Loucy (cell line): ENCODE measurements around the gene FEN1.

ENCODE experiments used
- H2AFZ ChIP-seq: fragments of 200-600 bp; sonication (generic); 2 replicates; pipeline ENCODE4 v1.6.0; 2016; ENCODE audit warnings: antibody characterized with exemption, mild to moderate bottlenecking, low read length, moderate library complexity
- H3F3A ChIP-seq: fragments of 200-600 bp; 2 replicates; pipeline ENCODE4 v1.6.0; 2016; ENCODE audit warnings: antibody characterized with exemption, low read depth, mild to moderate bottlenecking
- H3K27me3 ChIP-seq: fragments of 200-600 bp; sonication (generic); 2 replicates; pipeline ENCODE4 v1.6.1; 2014; ENCODE audit warnings: low read length, mild to moderate bottlenecking; ENCODE audit not compliant: insufficient read depth, poor library complexity, severe bottlenecking
- H3K36me3 ChIP-seq: fragments of 200-600 bp; sonication (generic); 2 replicates; pipeline ENCODE4 v1.6.1; 2016; ENCODE audit warnings: low read length; ENCODE audit not compliant: insufficient read depth
- H3K4me1 ChIP-seq: fragments of 200-600 bp; sonication (generic); 2 replicates; pipeline ENCODE4 v1.5.1; 2014; ENCODE audit warnings: low read length, mild to moderate bottlenecking; ENCODE audit not compliant: insufficient read depth, poor library complexity, severe bottlenecking
- H3K4me2 ChIP-seq: fragments of 200-600 bp; sonication (generic); 2 replicates; pipeline ENCODE4 v1.6.0; 2014; ENCODE audit warnings: antibody characterized with exemption, low read length, low read depth, mild to moderate bottlenecking; ENCODE audit not compliant: poor library complexity, severe bottlenecking
- H3K4me3 ChIP-seq: fragments of 200-600 bp; sonication (generic); 2 replicates; pipeline ENCODE4 v1.5.1; 2014; ENCODE audit warnings: low read length, mild to moderate bottlenecking, mixed read lengths; ENCODE audit not compliant: poor library complexity, severe bottlenecking
- H3K79me2 ChIP-seq: fragments of 200-600 bp; sonication (generic); 2 replicates; pipeline ENCODE4 v1.6.1; 2014; ENCODE audit warnings: low read length; ENCODE audit not compliant: insufficient read depth
- H3K9ac ChIP-seq: fragments of 200-600 bp; sonication (generic); 2 replicates; pipeline ENCODE4 v1.6.0; 2014; ENCODE audit warnings: mild to moderate bottlenecking, low read depth, low read length, moderate library complexity; ENCODE audit not compliant: poor library complexity, severe bottlenecking
- H3K9me2 ChIP-seq: fragments of 200-600 bp; sonication (generic); replicated peaks from 2 replicates; pipeline ENCODE4 v1.6.1; 2016; ENCODE audit warnings: low read depth, low read length, mixed read lengths
- H3K9me3 ChIP-seq: fragments of 200-600 bp; sonication (generic); 2 replicates; pipeline ENCODE4 v1.6.1; 2014; ENCODE audit warnings: mild to moderate bottlenecking, antibody characterized with exemption, low read length, low read depth; ENCODE audit not compliant: insufficient read depth
- H4K20me1 ChIP-seq: fragments of 200-600 bp; sonication (generic); 2 replicates; pipeline ENCODE4 v1.6.0; 2014; ENCODE audit warnings: antibody characterized with exemption, low read length, mild to moderate bottlenecking; ENCODE audit not compliant: insufficient read depth, poor library complexity, severe bottlenecking
- CTCF ChIP-seq: fragments of 200-600 bp; sonication (generic); conservative IDR thresholded peaks from 2 replicates; pipeline ENCODE4 v1.5.1; 2014; ENCODE audit warnings: mild to moderate bottlenecking, antibody characterized with exemption, low read length
- EZH2phosphoT487 ChIP-seq: fragments of 200-600 bp; IDR thresholded peaks from 2 replicates; pipeline ENCODE4 v1.6.1; 2018; ENCODE audit warnings: antibody characterized with exemption, mild to moderate bottlenecking, moderate library complexity, borderline replicate concordance

FEN1 gene

DNA sequence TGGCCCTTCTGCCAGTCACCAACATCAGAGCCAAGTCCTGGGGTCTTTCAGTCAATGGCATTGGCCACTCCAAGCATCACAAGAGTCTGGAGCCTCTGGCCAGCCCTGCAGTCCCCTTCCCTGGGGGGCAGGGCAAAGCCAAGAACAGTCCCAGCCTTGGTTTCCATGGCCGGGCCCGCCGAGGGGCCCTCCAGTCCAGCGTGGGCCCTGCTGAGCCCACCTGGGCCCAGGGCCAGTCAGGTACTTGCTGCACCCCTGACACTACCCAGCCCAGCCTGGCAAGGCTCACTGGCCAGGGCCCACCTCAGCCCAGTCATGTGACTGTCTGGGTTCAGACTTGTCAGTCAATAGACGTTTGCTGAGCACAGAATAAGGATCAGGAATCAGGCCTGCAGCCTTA lies 11.1 kb upstream of the FEN1 start:
- no peak for TF ChIP-seq EZH2phosphoT487
- TF ChIP-seq CTCF: no peak
- H2AFZ ChIP-seq: no peak overlapping the region
- H3K79me2 ChIP-seq: no peaks in the 10 kb centered on the region
- H3K9ac ChIP-seq: no peak overlapping the region
- H4K20me1 ChIP-seq: no peaks in the 10 kb centered on the region
- H3K4me2 ChIP-seq: no peak overlapping the region
- H3K4me3 ChIP-seq: no peak overlapping the region
- H3K27me3 ChIP-seq: no peaks in the 10 kb centered on the region
- H3K36me3 ChIP-seq: no peaks in the 10 kb centered on the region; the same call in 1 of the 2 replicates
- no peaks in the 10 kb centered on the region for H3K9me3 ChIP-seq
- no peaks in the 10 kb centered on the region for H3K9me2 ChIP-seq
- no peaks in the 10 kb centered on the region for H3K4me1 ChIP-seq
- H3F3A ChIP-seq: no peaks in the 10 kb centered on the region

DNA sequence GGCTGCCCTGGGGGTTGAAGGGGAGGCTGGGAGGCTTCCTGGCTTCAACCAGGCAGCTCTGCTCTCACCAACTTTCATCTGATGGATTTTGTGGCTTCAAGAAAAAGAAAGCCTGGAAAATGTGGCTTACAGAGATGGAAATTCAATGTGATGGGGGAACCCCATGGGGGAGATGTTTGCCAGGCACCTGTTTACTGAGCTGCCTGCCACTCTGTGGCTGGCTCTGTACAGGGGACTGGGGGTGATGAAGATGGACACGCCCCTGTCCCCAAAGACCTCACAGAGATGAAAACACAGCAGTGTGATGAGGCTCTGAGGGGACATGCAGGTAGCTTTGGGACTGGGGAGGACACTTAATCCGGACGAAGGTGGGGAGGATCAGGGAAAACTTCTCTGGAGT lies 10.4 kb upstream of the FEN1 start:
- no peaks in the 10 kb centered on the region for H3K79me2 ChIP-seq
- H3K4me3 ChIP-seq: no peak overlapping the region
- H2AFZ ChIP-seq: no peak overlapping the region
- H3K36me3 ChIP-seq: peaks cover 5% of the 10 kb centered on the region; the same call in 1 of the 2 replicates
- TF ChIP-seq CTCF (no peak), EZH2phosphoT487 (no peak)
- no peaks in the 10 kb centered on the region for H3K9me2 ChIP-seq
- peaks cover under 1% of the 10 kb centered on the region for H4K20me1 ChIP-seq
- H3K9ac ChIP-seq: no peak overlapping the region
- no peaks in the 10 kb centered on the region for H3K27me3 ChIP-seq
- no peaks in the 10 kb centered on the region for H3K4me1 ChIP-seq
- no peaks in the 10 kb centered on the region for H3F3A ChIP-seq
- no peak overlapping the region for H3K4me2 ChIP-seq
- no peaks in the 10 kb centered on the region for H3K9me3 ChIP-seq

DNA sequence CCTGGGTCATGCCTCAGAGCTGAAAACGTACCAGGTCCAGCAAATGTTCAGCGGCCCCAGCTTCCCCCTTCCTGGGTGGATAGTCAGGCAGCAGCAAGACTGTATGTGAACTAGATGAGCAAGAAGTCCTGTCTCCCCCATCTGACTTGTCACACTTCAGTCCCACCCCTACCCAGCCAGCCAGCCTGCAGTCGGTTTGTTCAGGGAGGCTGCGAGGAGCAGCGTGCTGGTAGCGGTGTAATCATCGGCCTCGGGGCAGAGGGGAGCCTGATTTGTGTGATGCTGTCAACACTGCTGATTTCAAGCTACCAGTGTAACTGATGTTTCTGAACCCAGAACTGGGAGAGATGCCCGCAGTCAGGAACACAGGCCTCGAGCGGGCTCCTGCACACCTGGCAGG lies 9.9 kb upstream of the FEN1 start:
- Histone ChIP-seq H4K20me1 (peaks cover 6% of the 10 kb centered on the region), H3K4me1 (no peaks in the 10 kb centered on the region), H3F3A (no peaks in the 10 kb centered on the region), H2AFZ (no peak overlapping the region), H3K9me2 (no peaks in the 10 kb centered on the region), H3K27me3 (no peaks in the 10 kb centered on the region), H3K4me2 (no peak overlapping the region), H3K9me3 (no peaks in the 10 kb centered on the region), H3K36me3 (peaks cover 5% of the 10 kb centered on the region; the same call in 1 of the 2 replicates), H3K9ac (no peak overlapping the region), H3K79me2 (peaks cover 4% of the 10 kb centered on the region; the same call in 1 of the 2 replicates), H3K4me3 (no peak overlapping the region)
- no peak for TF ChIP-seq EZH2phosphoT487
- no peak for TF ChIP-seq CTCF
